Measurements from ENCODE around the gene CDH16. TPM values are rescaled to one million over a fixed set of nuclear protein-coding genes. Genes with fewer than 3 reads are reported as not detected.
"Not testable (repeated sequence)": the region's sequence is repeated elsewhere in the genome, so short reads cannot be mapped to it uniquely, and the experiment has no call there.

CDH16 gene
- total and polyA plus RNA-seq, 3 donors from 2014 or later: 0.31 to 2.7 (median 0.39) TPM

DNA sequence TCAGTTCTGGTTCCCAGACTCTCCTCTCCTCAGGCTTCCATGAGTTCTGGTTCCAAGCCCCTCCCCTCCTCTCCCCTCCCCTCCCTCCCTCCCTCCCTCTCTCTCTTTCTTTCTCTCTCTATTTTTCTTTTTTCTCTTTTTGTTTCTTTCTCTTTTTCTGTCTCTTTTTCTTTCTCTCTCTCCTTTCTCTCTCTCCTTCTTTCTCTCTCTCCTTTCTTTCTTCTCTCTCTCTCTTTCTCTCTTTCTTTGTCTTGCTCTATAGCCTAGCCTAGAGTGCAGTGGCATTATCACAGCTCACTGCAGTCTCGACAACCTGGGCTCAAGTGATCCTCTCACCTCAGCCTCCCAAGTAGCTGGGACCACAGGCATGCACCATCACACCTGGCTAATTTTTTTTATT, 41.6 kb upstream of the CDH16 start:
- no peak for DNase-seq
- Histone ChIP-seq H3K4me3 (no peak overlapping the region), H3K36me3 (ENCODE audit: low read depth, missing control alignments) (no peaks in the 10 kb centered on the region), H3K27ac (no peak overlapping the region), H3K27me3 (no peaks in the 10 kb centered on the region), H3K4me1 (peaks cover 7% of the 10 kb centered on the region), H3K9me3 (no peaks in the 10 kb centered on the region)
- WGBS, 2 donors: 90 to 100% methylated on average over 1 of the region's 1 CpG
- no peak for TF ChIP-seq POLR2A (IDR thresholded peaks at IDR 0.05)
- TF ChIP-seq, protein P1, sequence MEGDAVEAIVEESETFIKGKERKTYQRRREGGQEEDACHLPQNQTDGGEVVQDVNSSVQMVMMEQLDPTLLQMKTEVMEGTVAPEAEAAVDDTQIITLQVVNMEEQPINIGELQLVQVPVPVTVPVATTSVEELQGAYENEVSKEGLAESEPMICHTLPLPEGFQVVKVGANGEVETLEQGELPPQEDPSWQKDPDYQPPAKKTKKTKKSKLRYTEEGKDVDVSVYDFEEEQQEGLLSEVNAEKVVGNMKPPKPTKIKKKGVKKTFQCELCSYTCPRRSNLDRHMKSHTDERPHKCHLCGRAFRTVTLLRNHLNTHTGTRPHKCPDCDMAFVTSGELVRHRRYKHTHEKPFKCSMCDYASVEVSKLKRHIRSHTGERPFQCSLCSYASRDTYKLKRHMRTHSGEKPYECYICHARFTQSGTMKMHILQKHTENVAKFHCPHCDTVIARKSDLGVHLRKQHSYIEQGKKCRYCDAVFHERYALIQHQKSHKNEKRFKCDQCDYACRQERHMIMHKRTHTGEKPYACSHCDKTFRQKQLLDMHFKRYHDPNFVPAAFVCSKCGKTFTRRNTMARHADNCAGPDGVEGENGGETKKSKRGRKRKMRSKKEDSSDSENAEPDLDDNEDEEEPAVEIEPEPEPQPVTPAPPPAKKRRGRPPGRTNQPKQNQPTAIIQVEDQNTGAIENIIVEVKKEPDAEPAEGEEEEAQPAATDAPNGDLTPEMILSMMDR (IDR thresholded peaks at IDR 0.05): no peak
- intact Hi-C loops (cut with DNase I; ENCODE audit: low total_unique reads): no loop called here

DNA sequence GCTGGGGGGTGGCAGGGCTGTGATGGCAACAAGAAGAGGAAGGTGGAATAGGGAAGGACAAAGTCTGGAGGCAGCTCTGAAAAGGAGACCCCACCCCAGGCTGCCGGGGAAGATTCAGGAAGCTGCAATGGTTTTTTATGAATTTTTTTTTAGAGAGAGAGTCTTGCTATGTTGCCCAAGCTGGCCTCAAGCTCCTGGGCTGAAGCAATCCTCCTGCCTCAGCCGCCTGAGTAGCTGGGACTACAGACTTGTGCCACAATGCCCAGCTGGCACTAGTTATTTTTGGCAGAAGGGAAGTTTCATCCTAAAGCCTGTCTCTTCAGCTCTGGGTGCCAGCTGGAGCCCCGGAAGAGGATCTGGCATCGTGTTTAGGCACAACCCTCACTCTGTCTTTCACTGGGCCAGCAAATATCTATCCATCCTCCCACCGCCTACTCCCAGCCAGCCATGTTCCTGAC, 41.0 kb upstream of the CDH16 start:
- Histone ChIP-seq H3K27me3 (no peaks in the 10 kb centered on the region), H3K36me3 (ENCODE audit: low read depth, missing control alignments) (no peaks in the 10 kb centered on the region), H3K4me1 (peaks cover 7% of the 10 kb centered on the region), H3K9me3 (no peaks in the 10 kb centered on the region), H3K4me3 (no peak overlapping the region), H3K27ac (no peak overlapping the region)
- no peak for DNase-seq
- WGBS, 2 donors: 56 to 74% methylated on average over 5 of the region's 5 CpGs
- intact Hi-C loops (cut with DNase I; ENCODE audit: low total_unique reads): no loop called here
- no peak for TF ChIP-seq POLR2A (IDR thresholded peaks at IDR 0.05)
- TF ChIP-seq, protein P1 (IDR thresholded peaks at IDR 0.05): no peak

DNA sequence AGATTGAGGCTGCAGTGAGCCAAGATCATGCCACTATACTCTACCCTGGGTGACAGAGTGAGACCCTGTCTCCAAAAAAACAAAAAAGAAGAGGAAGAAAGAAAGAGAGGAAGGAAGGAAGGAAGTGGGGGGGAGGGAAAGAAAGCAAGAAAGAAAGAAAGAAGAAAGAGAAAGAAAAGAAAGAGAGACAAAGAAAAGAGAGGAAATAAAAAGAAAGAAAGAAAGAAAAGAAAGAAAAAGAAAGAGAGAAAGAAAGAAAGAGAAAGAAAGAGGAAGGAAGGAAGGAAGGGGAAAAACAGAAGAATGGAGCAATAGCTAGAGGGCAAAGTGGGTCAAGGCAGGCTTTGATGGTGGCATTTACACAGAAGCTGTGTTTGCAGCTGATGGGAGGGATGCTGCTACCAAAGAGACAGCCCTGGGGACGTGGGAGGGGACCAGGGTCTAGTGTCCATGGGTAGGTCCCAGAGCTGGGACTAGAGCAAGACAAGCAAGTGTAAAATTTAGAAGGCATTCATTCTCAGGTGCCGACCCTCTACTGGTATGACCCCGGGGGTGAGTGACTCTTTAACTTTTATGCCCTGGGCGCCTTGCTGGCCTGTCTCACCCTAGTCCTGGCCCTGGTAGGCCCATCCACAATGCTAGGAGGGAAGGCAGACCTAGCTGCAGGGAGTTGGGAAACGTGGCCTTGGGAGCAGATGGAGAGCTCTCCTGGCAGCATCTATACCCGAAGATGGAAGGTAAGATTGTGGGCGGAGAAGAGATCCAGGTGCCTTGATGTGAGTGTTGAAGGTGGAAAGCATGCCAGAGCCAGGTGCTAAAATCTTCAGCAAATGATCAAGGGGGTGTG, 40.4 kb upstream of the CDH16 start:
- 76 to 80% methylated on average over 7 of the region's 7 CpGs for WGBS, 2 donors
- TF ChIP-seq POLR2A (IDR thresholded peaks at IDR 0.05): no peak
- TF ChIP-seq, protein P1 (IDR thresholded peaks at IDR 0.05): no peak
- H3K27ac ChIP-seq: no peak overlapping the region
- no peak for DNase-seq
- no peaks in the 10 kb centered on the region for H3K9me3 ChIP-seq
- no peak overlapping the region for H3K4me3 ChIP-seq
- H3K4me1 ChIP-seq: peaks cover 7% of the 10 kb centered on the region
- no peaks in the 10 kb centered on the region for H3K27me3 ChIP-seq
- intact Hi-C loops (cut with DNase I; ENCODE audit: low total_unique reads): no loop called here
- no peaks in the 10 kb centered on the region for H3K36me3 ChIP-seq (ENCODE audit: low read depth, missing control alignments)

DNA sequence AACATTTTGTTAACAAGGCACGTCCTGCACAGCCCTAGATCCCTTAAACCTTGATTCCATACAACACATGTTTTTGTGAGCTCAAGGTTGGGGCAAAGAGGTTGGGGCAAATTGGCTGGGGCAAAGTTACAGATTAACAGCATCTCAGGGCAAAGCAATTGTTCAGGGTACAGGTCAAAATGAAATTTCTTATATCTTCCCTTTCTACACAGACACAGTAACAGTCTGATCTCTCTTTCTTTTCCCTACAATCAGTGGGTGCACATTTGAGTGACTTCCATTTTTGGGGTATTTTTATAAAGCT, 37.4 kb upstream of the CDH16 start:
- H3K27me3 ChIP-seq; H3K36me3 ChIP-seq (ENCODE audit: low read depth, missing control alignments); intact Hi-C loops (cut with DNase I; ENCODE audit: low total_unique reads); H3K4me3 ChIP-seq; H3K9me3 ChIP-seq; H3K27ac ChIP-seq; DNase-seq; H3K4me1 ChIP-seq: not testable (repeated sequence)
- 57 to 60% methylated on average over 1 of the region's 1 CpG for WGBS, 2 donors

DNA sequence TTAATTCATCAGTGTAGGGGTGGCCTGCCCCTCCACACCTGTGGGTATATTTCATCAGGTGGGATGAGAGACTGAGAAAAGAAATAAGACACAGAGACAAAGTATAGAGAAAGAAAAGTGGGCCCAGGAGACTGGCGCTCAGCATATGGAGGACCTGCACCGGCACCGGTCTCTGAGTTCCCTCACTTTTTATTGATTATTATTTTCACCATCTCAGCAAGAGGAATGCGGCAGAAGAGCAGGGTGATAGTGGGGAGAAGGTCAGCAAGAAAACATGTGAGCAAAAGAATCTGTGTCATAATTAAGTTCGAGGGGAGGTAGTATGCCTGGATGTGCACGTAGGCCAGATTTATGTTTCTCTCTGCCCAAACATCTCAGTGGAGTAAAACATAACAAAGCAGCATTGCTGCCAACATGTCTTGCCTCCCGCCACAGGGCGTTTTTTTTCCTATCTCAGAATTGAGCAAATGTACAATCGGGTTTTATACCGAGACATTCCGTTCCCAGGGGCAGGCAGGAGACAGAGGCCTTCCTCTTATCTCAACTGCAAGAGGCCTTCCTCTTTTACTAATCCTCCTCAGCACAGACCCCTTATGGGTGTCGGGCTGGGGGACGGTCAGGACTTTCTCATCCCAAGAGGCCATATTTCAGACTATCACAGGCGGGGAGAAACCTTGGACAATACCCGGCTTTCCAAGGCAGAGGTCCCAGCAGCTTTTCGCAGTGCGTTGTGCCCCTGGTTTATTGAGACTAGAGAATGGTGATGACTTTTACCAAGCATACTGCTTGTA, 36.9 kb upstream of the CDH16 start:
- DNase-seq; H3K36me3 ChIP-seq (ENCODE audit: low read depth, missing control alignments); H3K9me3 ChIP-seq; H3K27me3 ChIP-seq; H3K4me1 ChIP-seq; H3K4me3 ChIP-seq; intact Hi-C loops (cut with DNase I; ENCODE audit: low total_unique reads): not testable (repeated sequence)
- peak overlapping the region in 1 of 2 donors; percentile 44 for H3K27ac ChIP-seq
- 54 to 74% methylated on average over 17 of the region's 17 CpGs for WGBS, 2 donors

All from testis (tissue), 3 donors.